Activated B cell treated with CpG ODN at 0.5 μM for 24 hours (primary cell): ENCODE data around the gene WNK1. TPM values are rescaled to one million over a fixed set of nuclear protein-coding genes. Genes with fewer than 3 reads are reported as not detected.

Experiments
- ATAC-seq: fragments of 200-7000 bp; cut with Tn5 transposase; one replicate; pipeline ENCODE4 v1.10.0; 2021; ENCODE audit warnings: low read depth, mild to moderate bottlenecking, moderate library complexity
- CTCF ChIA-PET: fragments of 350-600 bp; sonication (Branson Sonifier 250); formaldehyde crosslinking; loops from one replicate; lab custom pipeline; 2021; ENCODE audit warnings: antibody characterized with exemption; lab: Charles Lee
- POLR2A ChIA-PET: fragments of 350-600 bp; sonication (Branson Sonifier 250); formaldehyde crosslinking; loops from one replicate; lab custom pipeline; 2021; ENCODE audit warnings: antibody characterized with exemption; lab: Charles Lee
- DNase-seq: peaks from one replicate; pipeline ENCODE4 v3.0.0; 2022
- H3K27ac Mint-ChIP-seq: one replicate; pipeline ENCODE4 v1.8.0; 2020; ENCODE audit warnings: mixed read lengths
- H3K27me3 Mint-ChIP-seq: one replicate; pipeline ENCODE4 v1.8.0; 2021; ENCODE audit warnings: mixed read lengths
- H3K36me3 Mint-ChIP-seq: one replicate; pipeline ENCODE4 v1.8.0; 2021; ENCODE audit warnings: low read depth, mixed read lengths
- H3K4me1 Mint-ChIP-seq: one replicate; pipeline ENCODE4 v1.8.0; 2021; ENCODE audit warnings: mixed read lengths
- H3K4me3 Mint-ChIP-seq: one replicate; pipeline ENCODE4 v1.8.0; 2020; ENCODE audit warnings: mild to moderate bottlenecking, mixed read lengths
- H3K9me3 Mint-ChIP-seq: one replicate; pipeline ENCODE4 v1.8.0; 2020; ENCODE audit warnings: mixed read lengths
- CTCF ChIP-seq: fragments of 200-600 bp; IDR thresholded peaks from one replicate; pipeline ENCODE4 v1.8.0; 2022; ENCODE audit warnings: antibody characterized with exemption, mild to moderate bottlenecking
- intact Hi-C: fragments of 100-400 bp; cut with micrococcal nuclease; formaldehyde crosslinking; loops from one replicate; pipeline ENCODE4 v1.15.1; 2024
- total RNA-seq: library from RNA; stranded (reverse); gene quantifications from 2 replicates; pipeline ENCODE4 v1.2.3, GENCODE V29; 2022

The WNK1 gene
- total RNA-seq, 1 donor from 2014 or later, result 155 TPM

GRCh38 chr12:778615-779014 is 26.2 kb downstream of the WNK1 start:
- DNase-seq, result no peak
- Mint-ChIP-seq H3K36me3 (peaks cover 4% of the 10 kb centered on the region), H3K4me3 (peak overlapping the region; percentile 29), H3K27me3 (no peaks in the 10 kb centered on the region), H3K9me3 (no peaks in the 10 kb centered on the region), H3K4me1 (peaks cover 75% of the 10 kb centered on the region), H3K27ac (no peak overlapping the region)
- ATAC-seq, result no peak
- POLR2A ChIA-PET, result interaction anchor here (0.6 kb wide), 1 partner anchor 26 kb away, joined by 3 read pairs; no protein-coding TSS in a partner anchor
- CTCF ChIA-PET, result no interaction called here
- TF ChIP-seq CTCF, result no peak
- intact Hi-C loops, result loop anchor here (5.0 kb wide), 1 partner anchor 34 kb away; no protein-coding TSS in a partner anchor

- DNase-seq (no peak), ATAC-seq (no peak)
- Mint-ChIP-seq H3K27ac (no peak overlapping the region), H3K9me3 (no peaks in the 10 kb centered on the region), H3K36me3 (peaks cover 4% of the 10 kb centered on the region), H3K27me3 (no peaks in the 10 kb centered on the region), H3K4me3 (peak overlapping the region; percentile 29), H3K4me1 (peaks cover 68% of the 10 kb centered on the region)
- ChIA-PET POLR2A (no interaction called here), CTCF (interaction anchor here (1.4 to 1.5 kb wide), 3 partner anchors 29 to 203 kb away, joined by 4 to 9 read pairs (median 7); no protein-coding TSS in a partner anchor)
- intact Hi-C loops, result loop anchor here (5.0 kb wide), 1 partner anchor 32 kb away; no protein-coding TSS in a partner anchor
- no peak for TF ChIP-seq CTCF
These were observed 27.7 kb downstream of the WNK1 start for GRCh38 chr12:779745-780734.

GRCh38 chr12:780750-781379 is 28.5 kb downstream of the WNK1 start:
- intact Hi-C loops, result no loop called here
- Mint-ChIP-seq H3K27ac (no peak overlapping the region), H3K36me3 (peaks cover 4% of the 10 kb centered on the region), H3K9me3 (no peaks in the 10 kb centered on the region), H3K27me3 (no peaks in the 10 kb centered on the region), H3K4me3 (no peak overlapping the region), H3K4me1 (peaks cover 63% of the 10 kb centered on the region)
- DNase-seq (no peak), ATAC-seq (no peak)
- no peak for TF ChIP-seq CTCF
- CTCF ChIA-PET, result interaction anchor here (1.4 to 1.5 kb wide), 3 partner anchors 30 to 204 kb away, joined by 4 to 9 read pairs (median 7); no protein-coding TSS in a partner anchor
- POLR2A ChIA-PET, result no interaction called here

GRCh38 chr12:785706-786105 is 33.3 kb downstream of the WNK1 start:
- H3K4me3 Mint-ChIP-seq, result no peak overlapping the region
- no peak for TF ChIP-seq CTCF
- peaks cover 1% of the 10 kb centered on the region for H3K36me3 Mint-ChIP-seq
- no peak for DNase-seq
- no peak overlapping the region for H3K27ac Mint-ChIP-seq
- peaks cover 55% of the 10 kb centered on the region for H3K4me1 Mint-ChIP-seq
- CTCF ChIA-PET, result no interaction called here
- POLR2A ChIA-PET, result no interaction called here
- H3K27me3 Mint-ChIP-seq, result no peaks in the 10 kb centered on the region
- no peaks in the 10 kb centered on the region for H3K9me3 Mint-ChIP-seq
- ATAC-seq, result no peak
- intact Hi-C loops, result no loop called here
